ENCODE measurements around the gene MAG. TPM values are rescaled to one million over a fixed set of nuclear protein-coding genes. Genes with fewer than 3 reads are reported as not detected.

MAG gene
- total RNA-seq, 3 donors from 2014 or later, result 4.2 TPM; not detected in 2

DNA sequence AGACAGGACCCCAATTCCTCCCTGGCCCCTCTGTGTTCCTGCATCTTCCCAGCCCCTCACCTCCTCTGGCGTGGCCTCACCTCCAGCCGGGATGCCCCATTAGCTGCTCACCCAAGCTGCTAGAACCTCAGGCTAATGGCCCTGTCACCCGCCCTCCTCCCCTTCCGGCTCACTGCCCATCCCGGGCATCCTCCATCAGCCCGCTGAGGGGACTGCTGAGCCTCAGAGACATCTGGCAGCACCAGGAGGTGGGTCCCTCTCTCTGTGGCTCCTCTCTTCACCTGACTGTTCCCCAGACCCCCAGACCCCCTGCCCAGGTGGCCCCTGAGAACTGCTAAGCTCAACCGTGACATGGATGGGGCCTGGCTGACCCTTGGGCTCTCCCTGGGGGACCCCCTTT is 58.6 kb downstream of the MAG start:
- DNase-seq (ENCODE audit: low spot score in 2 of 2), result peak in 1 of 2 donors; percentile 28
- intact Hi-C loops (cut with DNase I; ENCODE audit: low total_unique reads), result no loop called here
- Histone ChIP-seq H3K27me3 (no peaks in the 10 kb centered on the region), H3K27ac (no peak overlapping the region), H3K4me3 (no peak overlapping the region), H3K36me3 (no peaks in the 10 kb centered on the region), H3K4me1 (no peaks in the 10 kb centered on the region), H3K9me3 (no peaks in the 10 kb centered on the region)
- no peak for TF ChIP-seq POLR2A (IDR thresholded peaks at IDR 0.05)
- no peak for TF ChIP-seq POLR2AphosphoS5 (IDR thresholded peaks at IDR 0.05)
- TF ChIP-seq, protein P1, sequence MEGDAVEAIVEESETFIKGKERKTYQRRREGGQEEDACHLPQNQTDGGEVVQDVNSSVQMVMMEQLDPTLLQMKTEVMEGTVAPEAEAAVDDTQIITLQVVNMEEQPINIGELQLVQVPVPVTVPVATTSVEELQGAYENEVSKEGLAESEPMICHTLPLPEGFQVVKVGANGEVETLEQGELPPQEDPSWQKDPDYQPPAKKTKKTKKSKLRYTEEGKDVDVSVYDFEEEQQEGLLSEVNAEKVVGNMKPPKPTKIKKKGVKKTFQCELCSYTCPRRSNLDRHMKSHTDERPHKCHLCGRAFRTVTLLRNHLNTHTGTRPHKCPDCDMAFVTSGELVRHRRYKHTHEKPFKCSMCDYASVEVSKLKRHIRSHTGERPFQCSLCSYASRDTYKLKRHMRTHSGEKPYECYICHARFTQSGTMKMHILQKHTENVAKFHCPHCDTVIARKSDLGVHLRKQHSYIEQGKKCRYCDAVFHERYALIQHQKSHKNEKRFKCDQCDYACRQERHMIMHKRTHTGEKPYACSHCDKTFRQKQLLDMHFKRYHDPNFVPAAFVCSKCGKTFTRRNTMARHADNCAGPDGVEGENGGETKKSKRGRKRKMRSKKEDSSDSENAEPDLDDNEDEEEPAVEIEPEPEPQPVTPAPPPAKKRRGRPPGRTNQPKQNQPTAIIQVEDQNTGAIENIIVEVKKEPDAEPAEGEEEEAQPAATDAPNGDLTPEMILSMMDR (IDR thresholded peaks at IDR 0.05), result no peak

DNA sequence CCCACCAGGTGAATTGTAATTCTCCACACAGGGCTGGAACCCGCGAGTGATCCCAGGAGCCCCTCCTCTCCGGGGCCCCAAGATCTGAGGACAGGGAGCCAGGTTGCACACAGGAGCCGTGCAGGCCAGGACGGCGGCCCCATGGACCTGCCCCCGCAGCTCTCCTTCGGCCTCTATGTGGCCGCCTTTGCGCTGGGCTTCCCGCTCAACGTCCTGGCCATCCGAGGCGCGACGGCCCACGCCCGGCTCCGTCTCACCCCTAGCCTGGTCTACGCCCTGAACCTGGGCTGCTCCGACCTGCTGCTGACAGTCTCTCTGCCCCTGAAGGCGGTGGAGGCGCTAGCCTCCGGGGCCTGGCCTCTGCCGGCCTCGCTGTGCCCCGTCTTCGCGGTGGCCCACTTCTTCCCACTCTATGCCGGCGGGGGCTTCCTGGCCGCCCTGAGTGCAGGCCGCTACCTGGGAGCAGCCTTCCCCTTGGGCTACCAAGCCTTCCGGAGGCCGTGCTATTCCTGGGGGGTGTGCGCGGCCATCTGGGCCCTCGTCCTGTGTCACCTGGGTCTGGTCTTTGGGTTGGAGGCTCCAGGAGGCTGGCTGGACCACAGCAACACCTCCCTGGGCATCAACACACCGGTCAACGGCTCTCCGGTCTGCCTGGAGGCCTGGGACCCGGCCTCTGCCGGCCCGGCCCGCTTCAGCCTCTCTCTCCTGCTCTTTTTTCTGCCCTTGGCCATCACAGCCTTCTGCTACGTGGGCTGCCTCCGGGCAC is 59.6 kb downstream of the MAG start:
- no peaks in the 10 kb centered on the region for H3K4me1 ChIP-seq
- H3K9me3 ChIP-seq, result no peaks in the 10 kb centered on the region
- peak in 1 of 2 donors; percentile 35 for DNase-seq (ENCODE audit: low spot score in 2 of 2)
- H3K27ac ChIP-seq, result no peak overlapping the region
- no peaks in the 10 kb centered on the region for H3K36me3 ChIP-seq
- intact Hi-C loops (cut with DNase I; ENCODE audit: low total_unique reads), result no loop called here
- H3K27me3 ChIP-seq, result no peaks in the 10 kb centered on the region
- no peak for TF ChIP-seq POLR2AphosphoS5 (IDR thresholded peaks at IDR 0.05)
- TF ChIP-seq, protein P1 (IDR thresholded peaks at IDR 0.05), result no peak
- no peak overlapping the region for H3K4me3 ChIP-seq

DNA sequence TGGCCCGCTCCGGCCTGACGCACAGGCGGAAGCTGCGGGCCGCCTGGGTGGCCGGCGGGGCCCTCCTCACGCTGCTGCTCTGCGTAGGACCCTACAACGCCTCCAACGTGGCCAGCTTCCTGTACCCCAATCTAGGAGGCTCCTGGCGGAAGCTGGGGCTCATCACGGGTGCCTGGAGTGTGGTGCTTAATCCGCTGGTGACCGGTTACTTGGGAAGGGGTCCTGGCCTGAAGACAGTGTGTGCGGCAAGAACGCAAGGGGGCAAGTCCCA is 60.2 kb downstream of the MAG start:
- intact Hi-C loops (cut with DNase I; ENCODE audit: low total_unique reads), result no loop called here
- DNase-seq (ENCODE audit: low spot score in 2 of 2), result peak in 1 of 2 donors; percentile 47
- no peaks in the 10 kb centered on the region for H3K36me3 ChIP-seq
- no peaks in the 10 kb centered on the region for H3K4me1 ChIP-seq
- no peak overlapping the region for H3K27ac ChIP-seq
- no peak for TF ChIP-seq POLR2A (IDR thresholded peaks at IDR 0.05)
- TF ChIP-seq, protein P1 (IDR thresholded peaks at IDR 0.05), result no peak
- TF ChIP-seq POLR2AphosphoS5 (IDR thresholded peaks at IDR 0.05), result no peak
- H3K4me3 ChIP-seq, result no peak overlapping the region
- H3K9me3 ChIP-seq, result no peaks in the 10 kb centered on the region
- no peaks in the 10 kb centered on the region for H3K27me3 ChIP-seq

DNA sequence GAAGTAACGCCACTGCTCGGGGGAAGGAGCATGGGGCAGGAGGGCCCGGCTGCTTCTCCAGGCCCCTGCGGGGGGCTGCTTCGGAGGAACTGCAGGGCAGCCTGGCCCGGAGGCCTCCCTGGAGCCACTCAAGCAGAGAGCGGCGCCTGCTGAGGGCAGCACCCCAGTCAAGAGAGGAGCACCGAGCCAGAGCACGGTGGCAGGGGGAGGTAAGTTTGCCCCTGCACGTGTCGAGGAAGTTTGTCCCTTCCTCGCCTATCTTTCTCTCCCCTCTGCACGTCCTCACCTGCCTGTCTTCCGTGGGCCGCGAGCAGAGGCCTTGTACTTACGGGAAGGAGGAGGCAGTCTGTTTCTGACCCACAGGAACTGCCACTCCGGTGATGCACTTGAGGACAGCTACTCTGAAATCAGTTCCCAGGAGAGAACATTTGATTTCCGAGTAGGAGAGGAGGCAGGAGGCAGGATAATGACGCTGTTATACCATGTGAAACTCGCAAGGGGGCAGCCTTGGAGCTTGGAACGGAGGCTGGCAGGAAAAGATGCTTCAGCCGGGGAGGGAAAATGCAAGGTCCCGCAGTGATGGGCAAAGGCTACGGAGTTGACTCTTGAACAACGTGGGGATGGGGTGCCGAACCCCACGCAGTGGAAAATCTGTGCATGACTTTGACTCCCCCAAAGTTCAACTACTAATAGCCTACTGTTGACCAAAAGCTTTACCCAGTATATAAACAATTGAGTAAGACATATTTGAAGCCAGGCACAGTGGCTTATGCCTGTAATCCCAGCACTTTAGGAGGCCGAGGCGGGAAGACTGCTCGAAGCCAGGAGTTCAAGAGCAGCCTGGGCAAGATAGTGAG is 60.7 kb downstream of the MAG start:
- Histone ChIP-seq H3K4me3 (no peak overlapping the region), H3K36me3 (no peaks in the 10 kb centered on the region), H3K27ac (no peak overlapping the region), H3K27me3 (no peaks in the 10 kb centered on the region), H3K4me1 (no peaks in the 10 kb centered on the region), H3K9me3 (no peaks in the 10 kb centered on the region)
- intact Hi-C loops (cut with DNase I; ENCODE audit: low total_unique reads), result no loop called here
- DNase-seq (ENCODE audit: low spot score in 2 of 2), result peak in 1 of 2 donors; percentile 61
- no peak for TF ChIP-seq POLR2A (IDR thresholded peaks at IDR 0.05)
- TF ChIP-seq, protein P1 (IDR thresholded peaks at IDR 0.05), result peak; percentile 66 to 74 (median 73)

DNA sequence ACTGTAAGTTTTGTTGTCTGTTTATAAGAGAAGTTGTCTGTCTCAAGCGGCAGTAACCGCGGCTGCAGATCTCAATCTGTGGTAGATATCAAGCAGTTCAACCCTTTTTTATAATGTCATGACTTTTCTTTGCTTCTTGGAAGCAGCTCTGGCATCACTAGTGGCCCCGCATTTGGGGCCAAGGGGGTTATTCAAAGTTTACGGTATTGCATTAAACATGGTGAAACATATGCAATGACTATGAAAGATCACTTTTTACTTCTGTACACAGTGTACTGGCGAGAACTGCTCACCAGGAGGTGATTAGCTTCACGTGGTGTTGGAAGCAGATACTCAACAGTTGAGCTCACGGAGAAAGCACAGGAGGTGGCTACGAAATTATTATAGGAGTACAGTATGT is 61.7 kb downstream of the MAG start:
- H3K4me3 ChIP-seq, result no peak overlapping the region
- H3K27ac ChIP-seq, result no peak overlapping the region
- intact Hi-C loops (cut with DNase I; ENCODE audit: low total_unique reads), result no loop called here
- no peaks in the 10 kb centered on the region for H3K27me3 ChIP-seq
- no peaks in the 10 kb centered on the region for H3K4me1 ChIP-seq
- H3K9me3 ChIP-seq, result no peaks in the 10 kb centered on the region
- TF ChIP-seq, protein P1 (IDR thresholded peaks at IDR 0.05), result no peak
- TF ChIP-seq POLR2AphosphoS5 (IDR thresholded peaks at IDR 0.05) (no peak), POLR2A (IDR thresholded peaks at IDR 0.05) (no peak)
- DNase-seq (ENCODE audit: low spot score in 2 of 2), result peak in 1 of 2 donors; percentile 17
- H3K36me3 ChIP-seq, result no peaks in the 10 kb centered on the region

Measured in breast epithelium (tissue), 4 donors.